Endodermal cell (in vitro differentiated cells): ENCODE results near the gene SERPINA1. TPM values are rescaled to one million over a fixed set of nuclear protein-coding genes. Genes with fewer than 3 reads are reported as not detected.
"Not testable (repeated sequence)": the region's sequence is repeated elsewhere in the genome, so short reads cannot be mapped to it uniquely, and the experiment has no call there.

Experiments used
- DNase-seq: peaks from one replicate; pipeline ENCODE4 v3.0.0-alpha.2; 2017
- H3K27ac ChIP-seq: 2 replicates; pipeline ENCODE4 v1.5.1; 2013; ENCODE audit warnings: mild to moderate bottlenecking, low read depth, low read length, moderate library complexity
- H3K27me3 ChIP-seq: 2 replicates; pipeline ENCODE4 v1.6.1; 2013; ENCODE audit warnings: mild to moderate bottlenecking, low read length, moderate library complexity; ENCODE audit not compliant: insufficient read depth, control insufficient read depth, poor library complexity, severe bottlenecking
- H3K36me3 ChIP-seq: 2 replicates; pipeline ENCODE4 v1.7.0; 2013; ENCODE audit warnings: mild to moderate bottlenecking, low read length, moderate library complexity; ENCODE audit not compliant: control insufficient read depth, insufficient read depth
- H3K4me1 ChIP-seq: one replicate; pipeline ENCODE4 v1.7.0; 2013; ENCODE audit warnings: low read length; ENCODE audit not compliant: control insufficient read depth, insufficient read depth
- H3K4me3 ChIP-seq: 2 replicates; pipeline ENCODE4 v1.5.1; 2013; ENCODE audit warnings: mild to moderate bottlenecking, low read length, moderate library complexity
- H3K9ac ChIP-seq: 2 replicates; pipeline ENCODE4 v1.6.1; 2013; ENCODE audit warnings: mild to moderate bottlenecking, low read length, moderate library complexity; ENCODE audit not compliant: poor library complexity, severe bottlenecking; ENCODE audit errors: extremely low read depth
- H3K9me3 ChIP-seq: 2 replicates; pipeline ENCODE4 v1.6.1; 2013; ENCODE audit warnings: mild to moderate bottlenecking, low read length, moderate library complexity; ENCODE audit not compliant: control insufficient read depth
- H3K27ac Mint-ChIP-seq: 2 replicates; pipeline ENCODE4 v1.8.0; 2020; ENCODE audit warnings: mixed read lengths
- H3K27me3 Mint-ChIP-seq: 2 replicates; pipeline ENCODE4 v1.8.0; 2021; ENCODE audit warnings: mild to moderate bottlenecking, mixed read lengths; ENCODE audit not compliant: insufficient read depth
- H3K36me3 Mint-ChIP-seq: 2 replicates; pipeline ENCODE4 v1.8.0; 2020; ENCODE audit warnings: low read depth, mixed read lengths
- H3K4me1 Mint-ChIP-seq: 2 replicates; pipeline ENCODE4 v1.8.0; 2020; ENCODE audit warnings: mixed read lengths
- H3K4me3 Mint-ChIP-seq: 2 replicates; pipeline ENCODE4 v1.8.0; 2020; ENCODE audit warnings: mild to moderate bottlenecking, moderate library complexity, mixed read lengths
- H3K9me3 Mint-ChIP-seq: 2 replicates; pipeline ENCODE4 v1.8.0; 2020; ENCODE audit warnings: mild to moderate bottlenecking, mixed read lengths
- CTCF ChIP-seq: fragments of 200-600 bp; sonication (generic); conservative IDR thresholded peaks from 2 replicates; pipeline ENCODE4 v1.5.0; 2021; ENCODE audit warnings: antibody characterized with exemption, mild to moderate bottlenecking
- WGBS, 2 experiments: methylation state at CpG; one replicate each; pipeline versions ENCODE4 v1.1.5 to v1.1.7; 2013; ENCODE audit warnings: missing lambda C conversion rate in 2 of 2, mixed read lengths in 1 of 2; ENCODE audit not compliant: insufficient coverage in 1 of 2, insufficient read length in 1 of 2; 5-methylcytosine and 5-hydroxymethylcytosine counted together
- total RNA-seq, 2 donors: library from RNA; stranded (reverse); fragmentation: NEBNext Ultra II Directional in 1 of 2; extraction: Animal tissue kit (Norgen Biotek cat#: 25700) in 1 of 2; gene quantifications; 2 replicates in 1 of 2; 3 replicates in 1 of 2; pipeline ENCODE4 v1.2.1, GENCODE V29; 2021

Gene SERPINA1
- total RNA-seq, 2 donors from 2014 or later: 1.2 TPM; not detected in 1

- Mint-ChIP-seq H3K27me3 (no peaks in the 10 kb centered on the region), H3K9me3 (peaks cover 14% of the 10 kb centered on the region), H3K4me1 (no peaks in the 10 kb centered on the region), H3K4me3 (no peak overlapping the region), H3K36me3 (no peaks in the 10 kb centered on the region), H3K27ac (no peak overlapping the region)
- WGBS, 2 experiments: 82 to 89% methylated on average over 1 of the region's 1 CpG
- Histone ChIP-seq H3K27me3 (no peaks in the 10 kb centered on the region), H3K27ac (no peak overlapping the region), H3K9me3 (peaks cover 6% of the 10 kb centered on the region), H3K36me3 (no peaks in the 10 kb centered on the region), H3K4me1 (no peaks in the 10 kb centered on the region), H3K4me3 (no peak overlapping the region), H3K9ac (no peak overlapping the region)
- no peak for TF ChIP-seq CTCF
- DNase-seq: no peak
These were observed 23.2 kb upstream of the SERPINA1 start for GRCh38 chr14:94411638-94412037.

DNA sequence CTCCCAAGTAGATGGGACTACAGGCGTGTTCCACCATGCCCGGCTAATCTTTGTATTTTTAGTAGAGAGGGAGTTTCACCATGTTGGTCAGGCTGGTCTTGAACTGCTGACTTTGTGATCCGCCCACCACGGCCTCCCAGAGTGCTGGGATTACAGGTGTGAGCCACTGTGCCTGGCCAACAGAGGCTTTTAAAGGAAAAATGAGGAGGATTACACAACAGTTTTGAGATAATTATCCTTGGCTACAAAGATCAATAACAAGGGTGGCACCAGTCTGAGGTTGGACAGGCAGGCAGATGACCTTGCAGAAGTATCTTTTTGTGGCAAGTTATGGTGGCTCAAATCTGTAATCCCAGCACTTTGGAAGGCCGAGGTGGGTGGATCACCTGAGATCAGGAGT lies 21.0 kb upstream of the SERPINA1 start:
- H3K27me3 Mint-ChIP-seq, H3K36me3 ChIP-seq, H3K27ac Mint-ChIP-seq, H3K36me3 Mint-ChIP-seq, H3K4me3 Mint-ChIP-seq, H3K4me1 Mint-ChIP-seq, DNase-seq, H3K27me3 ChIP-seq, H3K27ac ChIP-seq, H3K9me3 ChIP-seq, H3K9ac ChIP-seq, H3K4me3 ChIP-seq, H3K4me1 ChIP-seq: not testable (repeated sequence)
- H3K9me3 Mint-ChIP-seq: peaks cover 11% of the 10 kb centered on the region
- WGBS, 2 experiments: 91% methylated on average over 3 to 5 of the region's 5 CpGs

DNA sequence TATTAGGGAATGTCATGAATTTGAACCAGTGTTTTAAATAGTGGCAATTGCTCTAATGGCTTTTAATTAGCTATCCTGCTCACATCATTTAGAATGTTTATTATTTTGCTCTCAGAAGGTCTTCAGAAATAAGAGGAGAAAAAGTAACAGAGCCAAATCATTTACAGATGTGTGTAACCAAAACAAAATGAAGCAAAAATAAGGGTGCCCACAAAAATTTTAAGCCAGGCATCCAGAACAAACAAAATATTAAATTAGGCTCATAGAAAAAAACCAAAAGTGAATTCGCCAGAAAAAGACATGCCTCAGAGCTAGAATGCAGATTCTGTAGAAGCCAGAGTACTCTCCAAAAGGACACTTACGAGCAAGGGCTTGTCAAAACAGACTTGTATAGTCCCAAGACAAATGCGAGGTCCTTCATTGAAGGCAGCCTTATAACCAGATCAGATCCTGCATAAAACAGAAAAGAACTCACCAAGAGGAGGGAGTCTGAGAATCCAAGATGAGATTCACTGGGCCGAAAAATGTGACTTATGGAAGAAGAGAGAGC lies 20.2 kb upstream of the SERPINA1 start:
- Histone ChIP-seq H3K27me3 (no peaks in the 10 kb centered on the region), H3K4me3 (no peak overlapping the region), H3K9ac (no peak overlapping the region), H3K9me3 (peaks cover 6% of the 10 kb centered on the region), H3K36me3 (no peaks in the 10 kb centered on the region), H3K4me1 (no peaks in the 10 kb centered on the region), H3K27ac (no peak overlapping the region)
- Mint-ChIP-seq H3K9me3 (peaks cover 11% of the 10 kb centered on the region), H3K27me3 (no peaks in the 10 kb centered on the region), H3K4me1 (no peaks in the 10 kb centered on the region), H3K27ac (no peak overlapping the region), H3K36me3 (no peaks in the 10 kb centered on the region), H3K4me3 (no peak overlapping the region)
- DNase-seq: no peak
- 82 to 85% methylated on average over 4 of the region's 4 CpGs for WGBS, 2 experiments
- TF ChIP-seq CTCF: no peak

GRCh38 chr14:94407906-94408305 lies 19.5 kb upstream of the SERPINA1 start:
- Histone ChIP-seq H3K27me3 (peaks cover 4% of the 10 kb centered on the region), H3K9ac (no peak overlapping the region), H3K9me3 (peaks cover 6% of the 10 kb centered on the region), H3K4me1 (no peaks in the 10 kb centered on the region), H3K4me3 (no peak overlapping the region), H3K36me3 (no peaks in the 10 kb centered on the region), H3K27ac (no peak overlapping the region)
- H3K4me3 Mint-ChIP-seq: no peak overlapping the region
- DNase-seq: no peak
- no peak overlapping the region for H3K27ac Mint-ChIP-seq
- no peaks in the 10 kb centered on the region for H3K36me3 Mint-ChIP-seq
- H3K27me3 Mint-ChIP-seq: no peaks in the 10 kb centered on the region
- H3K4me1 Mint-ChIP-seq: no peaks in the 10 kb centered on the region
- TF ChIP-seq CTCF: no peak
- H3K9me3 Mint-ChIP-seq: peaks cover 11% of the 10 kb centered on the region
